ENCODE results near the gene SHLD1. TPM values are rescaled to one million over a fixed set of nuclear protein-coding genes. Genes with fewer than 3 reads are reported as not detected.

The SHLD1 gene
- total and polyA plus RNA-seq, 2 experiments from 2014 or later = 1.4 to 15.0 TPM

DNA sequence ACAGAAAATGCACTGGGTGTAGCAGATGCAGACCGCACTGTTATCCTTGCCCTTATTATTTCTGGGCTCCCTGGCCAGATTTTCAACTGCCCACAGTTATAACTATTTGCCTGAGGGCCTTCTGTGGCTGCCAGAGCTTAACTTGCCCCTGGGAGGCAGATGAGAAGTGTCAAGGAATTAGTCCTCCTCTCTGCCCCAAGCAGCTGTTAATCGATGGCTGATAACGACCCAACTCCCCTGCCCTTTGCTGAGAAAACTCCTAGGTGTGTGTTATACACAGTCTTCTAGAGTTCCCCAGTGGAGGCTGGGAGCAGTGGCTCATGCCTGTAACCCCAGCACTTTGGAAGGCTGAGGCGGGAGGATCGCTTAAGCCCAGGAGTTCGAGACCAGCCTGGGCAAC, 44.4 kb upstream of the SHLD1 start:
- Histone ChIP-seq H3K9me2 (ENCODE audit: insufficient read depth) (no peaks in the 10 kb centered on the region), H3K36me3 (ENCODE audit: insufficient read depth) (no peaks in the 10 kb centered on the region), H4K20me1 (replicated peaks; ENCODE audit: insufficient read depth) (no peaks in the 10 kb centered on the region), H3K27ac (ENCODE audit: low read depth) (no peak overlapping the region), H3K4me3 (no peak overlapping the region), H3K79me2 (replicated peaks; ENCODE audit: insufficient read depth) (no peaks in the 10 kb centered on the region), H3K4me2 (no peak overlapping the region), H3K4me1 (ENCODE audit: insufficient read depth) (no peaks in the 10 kb centered on the region), H3K27me3 (ENCODE audit: insufficient read depth) (no peaks in the 10 kb centered on the region), H2AFZ (0 out of 2 replicates have a peak overlapping the region, but pooled peaks have one; percentile 38), H3F3A (replicated peaks; ENCODE audit: low read depth) (no peaks in the 10 kb centered on the region)
- Mint-ChIP-seq H3K4me3 (no peak overlapping the region), H3K9me3 (peaks cover 6% of the 10 kb centered on the region), H3K27me3 (ENCODE audit: insufficient read depth, low read depth, poor library complexity) (no peaks in the 10 kb centered on the region), H3K4me1 (no peaks in the 10 kb centered on the region), H3K27ac (no peak overlapping the region), H3K36me3 (ENCODE audit: low read depth) (peaks cover 2% of the 10 kb centered on the region; the same call in 2 of the 3 replicates)
- DNase-seq (ENCODE audit: low spot score) (no peak), ATAC-seq (no peak)
- no peak for TF ChIP-seq POLR2AphosphoS5 (IDR thresholded peaks at IDR 0.05; ENCODE audit: low read depth)
- TF ChIP-seq CREB1 (CRISPR knock-in tag; IDR thresholded peaks at IDR 0.05; ENCODE audit: low read depth) = no peak
- TF ChIP-seq NANOG (IDR thresholded peaks at IDR 0.05; ENCODE audit: borderline replicate concordance) = no peak
- no peak for TF ChIP-seq STAT1 (IDR thresholded peaks at IDR 0.05; ENCODE audit: unreplicated experiment)
- TF ChIP-seq, protein P1, sequence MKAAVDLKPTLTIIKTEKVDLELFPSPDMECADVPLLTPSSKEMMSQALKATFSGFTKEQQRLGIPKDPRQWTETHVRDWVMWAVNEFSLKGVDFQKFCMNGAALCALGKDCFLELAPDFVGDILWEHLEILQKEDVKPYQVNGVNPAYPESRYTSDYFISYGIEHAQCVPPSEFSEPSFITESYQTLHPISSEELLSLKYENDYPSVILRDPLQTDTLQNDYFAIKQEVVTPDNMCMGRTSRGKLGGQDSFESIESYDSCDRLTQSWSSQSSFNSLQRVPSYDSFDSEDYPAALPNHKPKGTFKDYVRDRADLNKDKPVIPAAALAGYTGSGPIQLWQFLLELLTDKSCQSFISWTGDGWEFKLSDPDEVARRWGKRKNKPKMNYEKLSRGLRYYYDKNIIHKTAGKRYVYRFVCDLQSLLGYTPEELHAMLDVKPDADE (IDR thresholded peaks at IDR 0.05) = no peak
- no peak for TF ChIP-seq CTCF (conservative IDR thresholded peaks at IDR 0.05; ENCODE audit: low read depth in 2 of 2)
- TF ChIP-seq ZNF114 (CRISPR knock-in tag; IDR thresholded peaks at IDR 0.05) = no peak
- TF ChIP-seq ZNF331 (CRISPR knock-in tag; IDR thresholded peaks at IDR 0.05; ENCODE audit: low read depth) = no peak
- no peak for TF ChIP-seq EZH2phosphoT487 (IDR thresholded peaks at IDR 0.05; ENCODE audit: unreplicated experiment)
- TF ChIP-seq REST (IDR thresholded peaks at IDR 0.05; ENCODE audit: unreplicated experiment) = no peak
- TF ChIP-seq, protein P2, sequence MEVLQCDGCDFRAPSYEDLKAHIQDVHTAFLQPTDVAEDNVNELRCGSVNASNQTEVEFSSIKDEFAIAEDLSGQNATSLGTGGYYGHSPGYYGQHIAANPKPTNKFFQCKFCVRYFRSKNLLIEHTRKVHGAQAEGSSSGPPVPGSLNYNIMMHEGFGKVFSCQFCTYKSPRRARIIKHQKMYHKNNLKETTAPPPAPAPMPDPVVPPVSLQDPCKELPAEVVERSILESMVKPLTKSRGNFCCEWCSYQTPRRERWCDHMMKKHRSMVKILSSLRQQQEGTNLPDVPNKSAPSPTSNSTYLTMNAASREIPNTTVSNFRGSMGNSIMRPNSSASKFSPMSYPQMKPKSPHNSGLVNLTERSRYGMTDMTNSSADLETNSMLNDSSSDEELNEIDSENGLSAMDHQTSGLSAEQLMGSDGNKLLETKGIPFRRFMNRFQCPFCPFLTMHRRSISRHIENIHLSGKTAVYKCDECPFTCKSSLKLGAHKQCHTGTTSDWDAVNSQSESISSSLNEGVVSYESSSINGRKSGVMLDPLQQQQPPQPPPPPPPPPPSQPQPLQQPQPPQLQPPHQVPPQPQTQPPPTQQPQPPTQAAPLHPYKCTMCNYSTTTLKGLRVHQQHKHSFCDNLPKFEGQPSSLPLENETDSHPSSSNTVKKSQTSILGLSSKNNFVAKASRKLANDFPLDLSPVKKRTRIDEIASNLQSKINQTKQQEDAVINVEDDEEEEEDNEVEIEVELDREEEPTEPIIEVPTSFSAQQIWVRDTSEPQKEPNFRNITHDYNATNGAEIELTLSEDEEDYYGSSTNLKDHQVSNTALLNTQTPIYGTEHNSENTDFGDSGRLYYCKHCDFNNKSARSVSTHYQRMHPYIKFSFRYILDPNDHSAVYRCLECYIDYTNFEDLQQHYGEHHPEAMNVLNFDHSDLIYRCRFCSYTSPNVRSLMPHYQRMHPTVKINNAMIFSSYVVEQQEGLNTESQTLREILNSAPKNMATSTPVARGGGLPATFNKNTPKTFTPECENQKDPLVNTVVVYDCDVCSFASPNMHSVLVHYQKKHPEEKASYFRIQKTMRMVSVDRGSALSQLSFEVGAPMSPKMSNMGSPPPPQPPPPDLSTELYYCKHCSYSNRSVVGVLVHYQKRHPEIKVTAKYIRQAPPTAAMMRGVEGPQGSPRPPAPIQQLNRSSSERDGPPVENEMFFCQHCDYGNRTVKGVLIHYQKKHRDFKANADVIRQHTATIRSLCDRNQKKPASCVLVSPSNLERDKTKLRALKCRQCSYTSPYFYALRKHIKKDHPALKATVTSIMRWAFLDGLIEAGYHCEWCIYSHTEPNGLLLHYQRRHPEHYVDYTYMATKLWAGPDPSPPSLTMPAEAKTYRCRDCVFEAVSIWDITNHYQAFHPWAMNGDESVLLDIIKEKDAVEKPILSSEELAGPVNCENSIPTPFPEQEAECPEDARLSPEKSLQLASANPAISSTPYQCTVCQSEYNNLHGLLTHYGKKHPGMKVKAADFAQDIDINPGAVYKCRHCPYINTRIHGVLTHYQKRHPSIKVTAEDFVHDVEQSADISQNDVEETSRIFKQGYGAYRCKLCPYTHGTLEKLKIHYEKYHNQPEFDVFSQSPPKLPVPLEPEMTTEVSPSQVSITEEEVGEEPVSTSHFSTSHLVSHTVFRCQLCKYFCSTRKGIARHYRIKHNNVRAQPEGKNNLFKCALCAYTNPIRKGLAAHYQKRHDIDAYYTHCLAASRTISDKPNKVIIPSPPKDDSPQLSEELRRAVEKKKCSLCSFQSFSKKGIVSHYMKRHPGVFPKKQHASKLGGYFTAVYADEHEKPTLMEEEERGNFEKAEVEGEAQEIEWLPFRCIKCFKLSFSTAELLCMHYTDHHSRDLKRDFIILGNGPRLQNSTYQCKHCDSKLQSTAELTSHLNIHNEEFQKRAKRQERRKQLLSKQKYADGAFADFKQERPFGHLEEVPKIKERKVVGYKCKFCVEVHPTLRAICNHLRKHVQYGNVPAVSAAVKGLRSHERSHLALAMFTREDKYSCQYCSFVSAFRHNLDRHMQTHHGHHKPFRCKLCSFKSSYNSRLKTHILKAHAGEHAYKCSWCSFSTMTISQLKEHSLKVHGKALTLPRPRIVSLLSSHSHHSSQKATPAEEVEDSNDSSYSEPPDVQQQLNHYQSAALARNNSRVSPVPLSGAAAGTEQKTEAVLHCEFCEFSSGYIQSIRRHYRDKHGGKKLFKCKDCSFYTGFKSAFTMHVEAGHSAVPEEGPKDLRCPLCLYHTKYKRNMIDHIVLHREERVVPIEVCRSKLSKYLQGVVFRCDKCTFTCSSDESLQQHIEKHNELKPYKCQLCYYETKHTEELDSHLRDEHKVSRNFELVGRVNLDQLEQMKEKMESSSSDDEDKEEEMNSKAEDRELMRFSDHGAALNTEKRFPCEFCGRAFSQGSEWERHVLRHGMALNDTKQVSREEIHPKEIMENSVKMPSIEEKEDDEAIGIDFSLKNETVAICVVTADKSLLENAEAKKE (CRISPR knock-in tag; IDR thresholded peaks at IDR 0.05) = no peak
- TF ChIP-seq JUNB (IDR thresholded peaks at IDR 0.05; ENCODE audit: unreplicated experiment) = no peak
- TF ChIP-seq EZH2 (IDR thresholded peaks at IDR 0.05; ENCODE audit: low read depth, unreplicated experiment) = no peak
